Prostate gland (tissue), 2 donors: Measurements from ENCODE around the gene ZNF211. TPM values are rescaled to one million over a fixed set of nuclear protein-coding genes. Genes with fewer than 3 reads are reported as not detected.

Source experiments
- DNase-seq: peaks from one replicate; pipeline ENCODE4 v3.0.0-alpha.2; 2019; ENCODE audit warnings: low spot score
- H3K27ac ChIP-seq, 2 donors: fragments of 200-600 bp; sonication (generic); 2 replicates each; pipeline ENCODE4 v1.5.1; 2017 to 2019
- H3K27me3 ChIP-seq: fragments of 200-600 bp; sonication (generic); replicated peaks from 2 replicates; pipeline ENCODE4 v1.5.1; 2019; ENCODE audit not compliant: insufficient read depth
- H3K36me3 ChIP-seq, 2 donors: fragments of 200-600 bp; sonication (generic); 1 replicate in 1 of 2; 2 replicates in 1 of 2; pipeline versions ENCODE4 v1.5.1 to v1.8.1; 2017 to 2019
- H3K4me1 ChIP-seq: fragments of 200-600 bp; sonication (generic); replicated peaks from 2 replicates; pipeline ENCODE4 v1.5.1; 2019
- H3K4me3 ChIP-seq, 2 donors: fragments of 200-600 bp; sonication (generic); 2 replicates each; pipeline ENCODE4 v1.5.1; 2017 to 2019
- H3K9me3 ChIP-seq: fragments of 200-600 bp; sonication (generic); 2 replicates; pipeline ENCODE4 v1.5.1; 2017
- POLR2A ChIP-seq: fragments of 450-650 bp; IDR thresholded peaks from one replicate; pipeline ENCODE4 v1.6.1; 2016; ENCODE audit warnings: antibody characterized with exemption, mild to moderate bottlenecking
- POLR2AphosphoS5 ChIP-seq: sonication (generic); formaldehyde crosslinking; IDR thresholded peaks from one replicate; pipeline ENCODE4 v1.6.1; 2017; ENCODE audit warnings: antibody characterized with exemption
- WGBS: methylation state at CpG from one replicate; pipeline ENCODE4 v1.1.5; 2018; 5-methylcytosine and 5-hydroxymethylcytosine counted together
- intact Hi-C: fragments of 100-400 bp; cut with DNase I; formaldehyde crosslinking; loops from one replicate; pipeline ENCODE4 v1.14.2; 2022
- total RNA-seq, 2 donors: library from RNA; depleted of rRNA; stranded (reverse); fragments of >200 nt; gene quantifications; one replicate each; pipeline ENCODE4 v1.1.0, GENCODE V29; 2016
- TF ChIP-seq, protein P1 (sequence below), 4 experiments: fragments of 200-600 bp in 2 of 4; fragments of 450-650 bp in 2 of 4; sonication (generic) in 2 of 4; IDR thresholded peaks; 1 replicate in 3 of 4; 2 replicates in 1 of 4; pipeline ENCODE4 v1.5.1; 2016 to 2019; ENCODE audit warnings: antibody characterized with exemption in 4 of 4, mild to moderate bottlenecking in 2 of 4, moderate library complexity in 2 of 4

ZNF211 gene
- total RNA-seq, 2 donors from 2014 or later, result 8.9 to 23.3 TPM

DNA sequence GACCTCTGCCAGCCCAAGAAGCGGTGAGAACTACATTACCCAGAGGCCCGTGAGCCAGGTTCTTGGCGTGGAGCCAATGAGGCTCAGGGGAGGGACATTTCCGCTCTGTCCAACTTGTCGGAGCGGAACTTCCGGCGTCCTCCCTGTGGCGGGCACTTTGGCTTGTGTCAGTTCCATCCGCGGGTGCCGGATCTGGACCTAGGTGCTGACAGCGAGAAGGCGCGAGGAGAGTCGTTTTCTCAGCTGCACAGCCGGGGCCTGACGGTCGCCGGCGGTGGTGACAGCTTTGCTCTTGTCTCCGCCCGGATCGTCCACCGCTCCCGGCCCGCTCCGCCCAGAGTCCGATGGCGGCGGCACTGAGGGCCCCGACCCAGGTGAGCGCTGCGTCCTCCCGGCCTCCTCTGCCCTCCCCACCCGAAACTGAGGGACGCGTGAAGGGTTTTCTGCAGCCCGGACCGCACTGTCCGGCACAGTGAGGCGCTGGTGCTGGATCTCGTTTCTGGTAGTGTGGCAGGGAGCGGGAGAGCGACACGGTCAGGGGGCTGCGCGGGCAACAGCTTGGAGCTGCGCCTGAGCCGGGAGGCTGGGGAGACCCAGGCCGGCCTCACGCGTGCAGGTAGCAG lies 33.1 kb upstream of the ZNF211 start, which contains the start of gene ZNF530:
TSS of gene ZNF530 (plus strand) at position 125 of the 623 bp plus-strand sequence. CDS start 4,461 bp downstream, outside the sequence.
- under 1% methylated on average over 49 of the region's 53 CpGs for WGBS
- H3K27ac ChIP-seq, result no peak within 1 kb of the TSS
- TF ChIP-seq POLR2AphosphoS5, result peak; percentile 96
- TF ChIP-seq, protein P1, sequence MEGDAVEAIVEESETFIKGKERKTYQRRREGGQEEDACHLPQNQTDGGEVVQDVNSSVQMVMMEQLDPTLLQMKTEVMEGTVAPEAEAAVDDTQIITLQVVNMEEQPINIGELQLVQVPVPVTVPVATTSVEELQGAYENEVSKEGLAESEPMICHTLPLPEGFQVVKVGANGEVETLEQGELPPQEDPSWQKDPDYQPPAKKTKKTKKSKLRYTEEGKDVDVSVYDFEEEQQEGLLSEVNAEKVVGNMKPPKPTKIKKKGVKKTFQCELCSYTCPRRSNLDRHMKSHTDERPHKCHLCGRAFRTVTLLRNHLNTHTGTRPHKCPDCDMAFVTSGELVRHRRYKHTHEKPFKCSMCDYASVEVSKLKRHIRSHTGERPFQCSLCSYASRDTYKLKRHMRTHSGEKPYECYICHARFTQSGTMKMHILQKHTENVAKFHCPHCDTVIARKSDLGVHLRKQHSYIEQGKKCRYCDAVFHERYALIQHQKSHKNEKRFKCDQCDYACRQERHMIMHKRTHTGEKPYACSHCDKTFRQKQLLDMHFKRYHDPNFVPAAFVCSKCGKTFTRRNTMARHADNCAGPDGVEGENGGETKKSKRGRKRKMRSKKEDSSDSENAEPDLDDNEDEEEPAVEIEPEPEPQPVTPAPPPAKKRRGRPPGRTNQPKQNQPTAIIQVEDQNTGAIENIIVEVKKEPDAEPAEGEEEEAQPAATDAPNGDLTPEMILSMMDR (IDR thresholded peaks at IDR 0.05), result no peak
- peak; percentile 11 for TF ChIP-seq POLR2A
- H3K4me3 ChIP-seq, result peak within 1 kb of the TSS; percentile 59 to 75
- peak; percentile 93 for DNase-seq
- H3K4me1 ChIP-seq, result peaks cover 5% of the 10 kb centered on the region
- H3K27me3 ChIP-seq, result no peaks in the 10 kb centered on the region
- intact Hi-C loops, result no loop called here
- H3K36me3 ChIP-seq, result no peaks in the 10 kb centered on the region
- no peaks in the 10 kb centered on the region for H3K9me3 ChIP-seq

DNA sequence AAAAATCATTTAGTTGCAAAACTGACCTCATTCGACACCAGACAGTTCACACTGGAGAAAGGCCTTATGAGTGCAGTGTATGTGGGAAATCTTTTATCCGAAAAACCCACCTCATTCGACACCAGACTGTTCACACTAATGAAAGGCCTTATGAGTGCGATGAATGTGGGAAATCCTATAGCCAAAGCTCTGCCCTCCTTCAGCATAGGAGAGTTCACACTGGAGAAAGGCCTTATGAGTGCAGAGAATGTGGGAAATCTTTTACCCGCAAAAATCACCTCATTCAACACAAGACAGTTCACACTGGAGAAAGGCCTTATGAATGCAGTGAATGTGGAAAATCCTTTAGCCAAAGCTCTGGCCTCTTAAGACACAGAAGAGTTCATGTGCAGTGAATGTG lies 26.0 kb upstream of the ZNF211 start:
- DNase-seq, result no peak
- Histone ChIP-seq H3K36me3 (peaks cover 0 to 10% of the 10 kb centered on the region in 2 donors), H3K4me3 (no peak overlapping the region), H3K4me1 (no peaks in the 10 kb centered on the region), H3K27ac (no peak overlapping the region), H3K9me3 (no peaks in the 10 kb centered on the region), H3K27me3 (no peaks in the 10 kb centered on the region)
- TF ChIP-seq, protein P1 (IDR thresholded peaks at IDR 0.05), result no peak
- TF ChIP-seq POLR2A (no peak), POLR2AphosphoS5 (no peak)
- intact Hi-C loops, result no loop called here
- 98% methylated on average over 5 of the region's 5 CpGs for WGBS

DNA sequence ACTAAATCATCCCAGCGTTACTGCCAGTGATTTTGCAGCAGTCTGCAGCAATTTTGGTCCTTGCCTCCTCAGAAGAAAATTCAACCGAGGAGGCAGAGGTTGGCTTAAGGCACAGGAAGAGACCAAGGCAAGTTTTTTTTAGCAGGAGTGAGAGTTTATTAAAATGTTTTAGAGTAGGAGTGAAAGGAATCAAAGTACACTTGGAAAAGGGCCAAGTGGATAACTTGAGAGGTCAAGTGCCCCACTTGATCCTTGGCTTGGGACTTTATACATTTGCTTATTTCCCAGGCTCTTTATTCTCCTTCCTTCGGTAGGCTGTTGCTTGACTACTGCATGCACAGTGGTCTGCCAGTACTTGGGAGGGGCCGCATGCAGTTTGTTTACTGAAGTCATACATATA lies 21.9 kb upstream of the ZNF211 start:
- H3K4me3 ChIP-seq, result no peak overlapping the region
- H3K4me1 ChIP-seq, result no peaks in the 10 kb centered on the region
- intact Hi-C loops, result no loop called here
- H3K27ac ChIP-seq, result no peak overlapping the region
- DNase-seq, result no peak
- H3K9me3 ChIP-seq, result no peaks in the 10 kb centered on the region
- TF ChIP-seq POLR2AphosphoS5 (no peak), POLR2A (no peak)
- TF ChIP-seq, protein P1 (IDR thresholded peaks at IDR 0.05), result no peak
- WGBS, result 94% methylated on average over 4 of the region's 4 CpGs
- H3K27me3 ChIP-seq, result no peaks in the 10 kb centered on the region
- H3K36me3 ChIP-seq, result peaks cover 0 to 4% of the 10 kb centered on the region in 2 donors

DNA sequence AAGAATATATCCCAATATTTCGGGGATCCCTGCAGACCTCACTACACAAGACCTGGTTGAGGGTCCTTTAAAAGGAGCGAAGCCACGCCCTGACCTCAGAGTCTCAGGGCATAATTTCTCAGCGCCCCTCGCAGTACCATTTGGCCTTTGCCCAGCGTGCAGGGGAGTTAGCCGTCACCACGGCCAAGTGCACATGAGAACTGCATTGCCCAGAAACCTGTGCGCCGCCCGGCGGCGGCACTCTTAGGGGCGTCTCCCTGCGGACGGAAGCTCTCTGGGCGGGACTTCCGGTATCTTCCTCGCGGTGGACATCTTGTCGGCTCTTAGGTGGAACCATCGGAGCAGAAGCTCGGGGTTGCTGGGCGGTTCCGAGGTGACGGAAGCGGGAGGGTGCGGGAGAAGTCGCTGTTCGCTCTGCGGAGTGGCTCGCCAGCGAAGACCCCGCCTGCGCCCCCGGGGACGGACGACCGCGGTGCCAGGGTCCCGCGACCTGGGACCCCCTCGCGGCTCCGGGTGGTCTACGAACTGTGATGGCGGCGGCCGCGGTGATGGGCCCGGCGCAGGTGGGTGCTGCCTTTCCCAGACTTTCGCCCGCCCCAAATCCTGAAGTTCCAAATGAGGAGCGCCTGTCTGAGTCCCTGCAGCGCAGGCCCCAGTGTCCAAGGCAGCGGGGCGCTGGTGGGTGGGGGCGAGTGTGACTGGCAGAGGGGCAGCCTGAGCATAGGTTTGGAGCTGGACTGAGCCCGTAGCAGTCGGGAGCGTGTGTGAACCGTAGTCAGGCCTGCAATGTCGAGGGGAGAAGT lies 18.8 kb upstream of the ZNF211 start, which contains the start of gene ZNF134:
TSS of gene ZNF134 (plus strand) at position 302 of the 803 bp plus-strand sequence. CDS start 5,227 bp downstream, outside the sequence.
- peak within 1 kb of the TSS; percentile 56 to 69 for H3K27ac ChIP-seq
- no peaks in the 10 kb centered on the region for H3K27me3 ChIP-seq
- peak; percentile 91 for DNase-seq
- no peaks in the 10 kb centered on the region for H3K9me3 ChIP-seq
- 2% methylated on average over 64 of the region's 64 CpGs for WGBS
- H3K4me3 ChIP-seq, result peak within 1 kb of the TSS; percentile 84 to 93
- H3K36me3 ChIP-seq, result peaks cover 4 to 6% of the 10 kb centered on the region in 2 donors
- TF ChIP-seq, protein P1 (IDR thresholded peaks at IDR 0.05), result peak in 3 of 4 experiments; percentile 22 to 41 (median 34)
- TF ChIP-seq POLR2AphosphoS5 (peak; percentile 87), POLR2A (no peak)
- H3K4me1 ChIP-seq, result no peaks in the 10 kb centered on the region
- intact Hi-C loops, result no loop called here
